ENCODE results near the gene RAB17.

RAB17 gene

GRCh38 chr2:237590272-237591140 lies at the start of gene RAB17:
TSS of gene RAB17 (minus strand) at chr2:237590734. CDS start at chr2:237586154, 4,580 bp downstream.
- no peak for DNase-seq

DNA sequence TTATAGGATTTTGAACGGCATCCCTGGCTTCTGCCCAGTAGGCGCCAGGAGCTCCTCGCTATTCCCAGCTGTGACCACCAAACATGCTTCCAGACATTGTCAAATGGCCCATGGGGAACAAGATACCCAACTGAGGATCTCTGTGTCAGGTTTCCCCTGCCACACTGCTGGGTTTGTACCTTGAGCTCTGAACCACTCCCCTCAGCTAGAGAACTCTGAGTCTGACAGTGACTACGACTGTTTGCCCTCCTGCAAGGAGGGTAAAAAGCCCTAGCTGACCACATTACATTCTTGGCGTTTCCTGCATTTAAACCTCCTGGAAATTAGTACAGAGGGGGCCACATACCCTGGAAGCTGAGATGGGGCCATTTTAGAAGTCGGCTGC lies 49.3 kb upstream of the RAB17 start:
- no peak for DNase-seq

- DNase-seq = no peak
Observed at GRCh38 chr2:237639052-237639835, 48.7 kb upstream of the RAB17 start.

DNA sequence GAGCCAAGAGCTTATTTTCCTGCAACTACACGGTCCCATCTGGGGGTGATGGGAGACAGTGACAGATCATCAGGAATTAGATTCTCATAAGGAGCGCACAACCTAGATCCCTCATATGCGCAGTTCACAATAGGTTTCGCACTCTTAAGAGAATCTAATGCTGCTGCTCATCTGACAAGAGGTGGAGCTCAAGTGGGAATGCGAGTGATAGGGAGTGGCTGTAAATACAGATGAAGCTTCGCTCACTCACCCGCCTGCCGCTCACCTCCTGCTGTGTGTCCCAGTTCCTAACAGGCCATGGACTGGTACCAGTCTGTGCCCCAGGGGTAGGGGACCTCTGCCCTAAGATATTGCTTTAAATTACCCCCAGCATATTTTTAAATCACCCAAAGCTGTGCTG lies 47.6 kb upstream of the RAB17 start:
- no peak for DNase-seq

- DNase-seq = no peak
Observed at GRCh38 chr2:237637429-237638135, 47.0 kb upstream of the RAB17 start.

DNA sequence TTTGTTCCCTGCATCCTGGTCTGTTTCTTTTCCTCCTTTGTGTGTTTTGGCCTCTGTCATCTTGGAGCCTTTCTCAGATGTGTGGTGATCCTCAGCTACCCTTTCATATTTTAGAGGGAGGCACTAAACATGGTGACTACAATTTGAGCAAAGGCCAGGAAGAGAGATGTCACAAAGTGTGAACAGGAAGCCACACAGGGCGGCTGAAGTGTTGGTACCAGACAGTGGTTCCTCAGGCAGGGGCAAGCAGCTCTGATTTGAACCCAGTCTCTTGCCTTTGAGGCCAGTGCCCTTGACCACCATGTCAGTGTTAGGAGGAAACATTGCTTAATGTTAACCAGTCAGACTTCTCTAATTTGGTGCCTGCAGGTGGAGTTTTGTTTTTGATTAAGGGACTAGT lies 46.0 kb upstream of the RAB17 start:
- DNase-seq = no peak

- no peak for DNase-seq
Observed at GRCh38 chr2:237633061-237633561, 42.6 kb upstream of the RAB17 start.

DNA sequence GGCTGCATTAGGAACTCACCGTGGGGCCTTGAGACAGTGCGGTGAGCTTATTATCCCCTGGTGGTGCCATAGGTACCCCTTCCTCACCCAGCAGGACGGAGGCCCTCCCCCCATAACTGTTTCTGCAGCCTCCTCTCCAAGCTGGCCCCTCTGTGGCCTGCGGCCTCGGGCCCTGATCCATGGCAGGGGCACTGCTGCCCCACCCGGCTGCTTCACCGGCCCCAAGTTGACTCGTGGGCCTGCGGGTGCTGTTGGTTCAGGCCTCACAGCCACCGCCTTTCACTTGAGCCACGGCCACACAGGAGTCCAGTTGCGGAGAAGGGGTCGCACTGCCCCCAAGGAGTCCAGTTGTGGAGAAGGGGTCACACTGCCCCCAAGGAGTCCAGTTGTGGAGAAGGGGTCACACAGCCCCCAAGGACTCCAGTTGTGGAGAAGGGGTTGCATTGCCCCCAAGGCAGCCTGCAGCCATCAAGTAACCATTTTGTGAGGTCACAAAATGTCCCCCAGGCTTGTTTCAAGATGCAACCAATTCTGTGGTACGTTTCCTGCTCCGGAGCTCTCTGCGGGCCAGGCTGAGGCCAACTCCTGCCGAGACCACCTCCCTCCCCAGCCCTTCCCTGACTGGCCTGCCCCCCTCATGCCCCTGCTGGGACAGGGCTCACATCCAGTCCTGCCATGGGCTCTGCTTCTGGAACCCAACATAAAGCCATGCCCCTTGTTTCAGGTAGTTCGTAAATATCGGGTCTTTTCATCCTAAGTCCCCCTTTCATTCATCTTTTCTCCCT lies 41.5 kb upstream of the RAB17 start:
- DNase-seq = no peak

- no peak for DNase-seq
Observed at GRCh38 chr2:237631007-237631785, 40.7 kb upstream of the RAB17 start.

- no peak for DNase-seq
Observed at GRCh38 chr2:237630216-237631000, 39.9 kb upstream of the RAB17 start.

DNA sequence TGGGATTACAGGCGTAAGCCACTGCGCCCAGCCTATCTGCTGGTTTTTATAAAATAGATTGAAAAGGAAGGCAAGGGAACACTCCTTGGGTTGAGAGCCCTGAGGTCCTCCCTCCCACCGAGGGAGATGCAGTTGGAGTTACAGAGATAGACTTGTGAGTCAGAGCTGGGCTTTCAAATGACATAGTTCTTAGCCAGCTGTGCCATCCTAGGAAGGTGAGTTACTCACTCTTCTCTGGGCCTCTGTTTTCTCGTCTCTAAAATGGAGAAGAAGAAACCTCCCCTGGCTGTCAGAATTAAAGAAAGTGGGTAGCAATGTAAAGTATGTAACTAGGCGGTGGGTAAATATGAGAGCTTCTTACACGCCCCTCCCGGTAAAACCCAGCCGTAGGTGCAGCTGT lies 39.2 kb upstream of the RAB17 start:
- no peak for DNase-seq

- DNase-seq = no peak
Observed at GRCh38 chr2:237629188-237629534, 38.6 kb upstream of the RAB17 start.

DNA sequence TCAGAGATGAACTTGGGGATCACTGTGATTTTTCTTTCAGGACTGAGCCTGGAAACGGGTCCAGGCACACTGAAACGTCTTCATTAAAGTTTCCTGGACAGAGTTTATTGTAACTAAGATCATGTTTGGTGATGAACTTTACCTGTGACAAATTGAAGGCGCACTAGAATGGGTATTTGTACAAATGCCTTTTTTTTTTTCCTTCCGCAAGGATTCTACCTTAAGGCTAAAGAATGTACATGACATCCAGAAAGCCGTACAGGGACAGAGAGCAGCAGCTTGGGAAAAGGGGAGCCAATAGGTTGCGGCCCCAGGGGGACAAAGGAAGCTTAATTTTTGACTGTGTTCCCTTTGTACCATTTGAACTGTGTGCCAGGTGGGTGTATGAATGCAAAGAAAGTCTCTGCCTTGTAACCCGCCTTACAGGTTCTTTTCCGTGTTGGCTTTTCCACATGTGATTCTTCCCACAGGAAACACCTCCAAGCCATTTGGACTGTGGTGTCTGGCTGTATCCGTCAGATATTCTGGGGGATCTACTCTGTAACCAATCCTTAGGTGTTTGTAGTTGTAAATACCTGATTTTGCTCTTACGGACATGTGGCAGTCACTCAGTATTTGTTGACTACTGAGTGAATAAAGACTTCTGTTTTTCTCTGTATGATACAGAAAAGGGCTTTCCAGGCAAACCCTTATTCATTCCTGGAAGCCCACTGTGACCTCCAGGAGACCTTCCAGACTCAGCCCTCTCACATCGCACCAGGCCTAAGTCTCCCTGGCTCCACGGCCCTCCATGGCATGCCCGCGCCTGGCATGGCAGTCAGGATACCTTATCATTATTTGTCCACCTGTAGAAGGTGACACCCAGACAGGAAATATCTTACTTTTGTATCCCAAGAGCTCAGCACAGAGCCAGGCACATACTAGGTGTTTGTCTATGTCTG lies 38.0 kb upstream of the RAB17 start:
- DNase-seq = no peak

DNA sequence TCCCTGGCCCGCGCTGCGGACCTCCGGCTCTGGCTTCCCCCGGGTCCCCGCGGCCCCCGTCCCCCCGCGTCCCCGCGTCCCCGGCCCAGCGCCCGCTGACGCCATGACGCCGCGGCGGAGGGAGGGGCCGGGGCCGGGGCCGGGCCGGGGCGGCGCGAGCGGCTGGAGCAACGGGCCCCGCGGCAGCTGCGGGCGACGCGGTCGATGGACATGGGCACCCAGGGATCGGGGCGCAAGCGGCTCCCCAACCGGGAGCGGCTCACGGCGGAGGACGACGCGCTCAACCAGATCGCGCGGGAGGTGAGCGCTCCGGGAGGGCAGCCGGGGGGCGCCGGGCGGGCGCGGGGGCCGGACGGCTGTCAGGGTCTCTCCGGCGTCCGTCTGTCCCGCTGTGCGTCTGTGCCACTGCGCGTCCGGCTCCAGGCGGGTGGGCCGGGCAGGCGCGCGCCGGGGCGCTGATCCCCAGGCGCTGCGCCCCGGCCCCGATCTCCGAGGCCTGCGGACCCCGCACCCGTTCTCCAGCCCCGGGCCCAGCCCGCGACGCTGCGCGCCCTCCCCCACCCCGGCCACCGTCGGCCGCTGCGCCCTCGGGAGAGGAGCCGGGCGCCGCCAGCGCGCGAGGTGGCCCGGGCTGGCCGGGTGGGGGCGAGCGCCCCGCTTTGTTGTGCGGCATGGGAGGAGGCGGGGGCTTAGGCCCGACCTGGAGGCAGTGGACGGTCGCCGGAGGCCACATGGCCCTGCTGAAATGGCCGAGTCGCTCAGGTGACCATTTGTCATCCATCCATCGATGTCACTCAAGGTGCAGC lies 37.1 kb upstream of the RAB17 start, which contains the start of gene LRRFIP1:
Gene LRRFIP1, plus strand, starts transcription at position 147 of the 806 bp plus-strand sequence. Its CDS starts 58 bp downstream, at position 205.
- no peak for DNase-seq

- DNase-seq = no peak
Observed at GRCh38 chr2:237626813-237627440, 36.4 kb upstream of the RAB17 start.

GRCh38 chr2:237625777-237626176 lies 35.2 kb upstream of the RAB17 start:
- no peak for DNase-seq

DNA sequence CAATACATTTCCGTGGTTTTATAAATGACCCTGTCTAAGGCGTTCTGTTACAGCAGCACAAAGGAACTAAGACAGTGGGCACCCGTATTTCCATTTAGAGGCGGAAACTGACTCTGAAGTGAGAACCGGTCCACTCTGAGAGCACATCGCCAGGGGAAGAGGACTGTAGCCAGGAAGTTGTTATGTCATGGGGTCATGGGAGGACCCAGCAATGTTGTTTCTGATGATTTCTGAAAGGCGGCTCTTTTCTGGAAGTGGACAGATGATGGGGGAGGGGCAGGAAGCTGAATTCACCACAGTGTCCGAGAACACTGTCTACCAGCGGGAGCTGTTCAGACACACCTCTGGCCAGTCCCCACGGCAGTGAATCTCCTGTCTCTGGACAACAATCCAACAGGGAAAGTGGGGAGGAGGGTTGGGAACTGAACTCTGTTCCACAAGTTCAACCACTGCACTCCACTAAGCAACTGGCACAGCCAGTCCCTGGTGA lies 34.7 kb upstream of the RAB17 start:
- DNase-seq = no peak

DNA sequence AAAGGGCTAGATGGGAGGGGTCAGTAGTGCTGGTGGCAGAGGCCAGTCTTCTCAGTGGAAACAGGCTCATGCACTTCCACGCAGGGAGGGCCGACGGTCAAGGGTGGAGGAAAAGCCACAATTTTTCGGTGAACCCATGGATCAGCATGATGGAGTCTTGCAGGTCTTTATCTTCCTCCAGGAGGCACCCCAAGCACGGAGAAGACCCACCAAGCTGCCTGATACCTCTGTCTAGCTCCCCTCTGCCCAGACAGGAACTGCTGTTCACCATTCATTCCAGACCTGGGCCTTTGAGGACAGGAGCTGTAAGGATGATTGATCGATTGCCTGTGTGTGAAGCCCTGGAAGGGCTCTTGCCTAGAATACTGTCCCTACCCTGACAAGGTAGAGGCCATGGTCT lies 34.0 kb upstream of the RAB17 start:
- DNase-seq = no peak

Data from bone marrow (tissue), 2 donors.